NCI-H2107 treated with DMSO at 0.1 percent for 48 hours (cell line): ENCODE results near the gene SETD3.

Experiments
- DNase-seq: peaks from one replicate; lab custom pipeline; 2025; ENCODE audit not compliant: unreplicated experiment; lab: John Stamatoyannopoulos, UW

SETD3 gene

DNA sequence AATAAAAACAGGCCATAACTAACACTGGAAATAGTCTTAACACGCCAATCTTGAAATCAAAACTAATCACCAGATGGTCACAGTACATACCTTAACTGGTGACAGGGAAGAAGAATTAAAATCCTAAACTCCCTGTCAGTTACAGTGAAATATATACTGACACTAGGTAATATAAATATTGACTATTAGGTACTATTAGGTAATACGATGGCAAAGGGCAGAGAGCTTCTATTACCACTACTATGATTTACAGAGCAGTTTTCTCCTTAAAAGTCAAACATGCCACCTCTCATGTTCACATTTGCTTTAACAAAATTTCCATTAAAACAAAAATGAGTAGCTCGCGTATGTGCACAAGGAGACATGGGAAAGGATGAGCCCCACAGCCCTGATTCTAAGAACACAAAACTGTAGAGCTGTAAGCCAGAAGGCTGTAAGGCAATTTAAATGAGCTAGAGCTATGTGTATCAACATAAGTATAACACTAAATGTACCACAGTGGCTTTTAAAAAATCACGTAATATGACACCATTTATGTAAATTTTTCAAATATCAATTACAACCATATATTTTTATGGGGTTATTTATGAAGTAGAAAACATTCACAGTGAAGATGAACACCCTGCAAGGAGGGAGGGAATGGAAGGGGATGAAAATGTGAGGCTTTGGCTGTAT lies 19.1 kb downstream of the SETD3 start:
- DNase-seq, result no peak

DNA sequence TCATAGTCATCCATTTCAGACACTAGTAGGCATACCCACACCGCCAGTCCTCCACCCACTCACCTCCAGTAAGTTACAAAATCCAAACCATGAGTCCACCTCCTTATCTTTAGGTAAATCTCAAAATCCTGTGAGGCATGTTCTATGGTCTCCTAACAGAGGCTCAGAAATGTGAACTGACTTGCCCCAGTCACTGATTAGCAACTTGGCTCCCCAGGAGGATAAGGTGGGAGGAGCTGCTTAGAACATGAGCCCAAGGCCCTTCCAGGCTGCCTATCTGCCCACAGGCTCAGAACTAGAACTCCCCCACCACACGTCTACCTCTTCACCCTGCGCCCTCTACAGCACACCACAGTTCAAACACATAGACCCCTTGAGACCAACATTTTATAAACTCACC lies 19.9 kb downstream of the SETD3 start:
- no peak for DNase-seq

DNA sequence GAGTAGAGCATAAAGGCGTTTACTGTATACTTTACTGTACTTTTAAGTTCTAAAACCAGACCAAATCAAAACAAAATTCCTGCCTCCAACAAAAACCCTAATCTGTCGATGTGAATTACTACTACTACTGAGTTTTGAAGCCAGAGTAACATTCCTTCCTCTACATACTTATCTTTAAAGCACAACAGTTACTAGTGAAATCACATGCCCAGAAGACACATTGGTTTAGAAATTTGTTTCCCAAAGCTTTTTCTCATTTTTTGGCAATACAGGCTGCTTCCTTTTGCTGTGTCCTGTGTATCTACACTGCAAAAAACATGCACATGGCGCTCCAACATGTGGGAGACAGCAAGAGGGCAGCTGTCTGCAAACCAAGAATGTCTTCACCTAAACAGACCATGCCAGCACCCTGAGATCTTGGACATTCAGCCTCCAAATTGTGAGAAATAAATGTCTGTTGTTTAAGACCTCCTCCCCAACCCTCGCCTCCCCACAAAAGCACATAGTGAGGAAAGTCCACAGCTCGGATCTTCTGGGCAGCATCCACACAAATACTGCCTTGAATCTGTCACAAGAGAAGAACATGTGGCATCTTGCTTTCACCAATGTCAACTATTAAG lies 21.1 kb downstream of the SETD3 start:
- no peak for DNase-seq

DNA sequence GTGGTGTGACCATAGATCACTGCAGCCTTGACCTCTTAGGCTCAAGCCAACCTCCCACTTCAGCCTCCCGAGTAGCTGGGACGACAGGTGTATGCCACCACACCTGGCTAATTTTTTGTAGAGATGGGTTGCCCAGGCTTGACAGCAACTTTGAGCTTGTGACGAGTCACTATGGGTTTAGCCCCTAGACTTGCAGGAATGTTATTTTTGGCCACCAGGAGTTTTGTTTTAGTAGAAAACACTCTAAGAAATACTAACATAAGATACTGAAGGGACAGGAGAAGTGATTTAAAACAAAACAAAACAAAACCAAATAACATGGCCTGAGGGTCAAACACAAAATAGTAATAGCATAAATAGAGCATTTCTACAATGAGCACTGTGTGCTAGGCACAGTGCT lies 26.4 kb downstream of the SETD3 start:
- no peak for DNase-seq

DNA sequence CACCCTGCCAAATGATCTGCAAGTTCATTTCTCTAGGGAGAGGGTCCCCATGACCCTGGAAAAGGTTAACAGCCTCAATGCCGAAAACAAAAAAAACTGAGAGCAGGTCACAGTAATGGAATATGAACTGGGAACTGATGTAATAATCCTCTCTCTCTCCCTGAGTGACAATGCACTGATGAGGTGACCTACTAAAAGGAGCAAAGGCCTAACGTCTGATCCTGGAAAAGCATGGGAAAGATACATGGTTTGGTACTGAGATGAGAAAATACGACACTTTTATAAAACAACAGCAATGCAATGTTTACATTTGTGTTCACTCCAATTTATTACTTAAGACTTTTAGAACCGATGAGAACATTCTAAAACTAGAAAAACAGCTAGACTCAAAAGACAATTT lies 27.7 kb downstream of the SETD3 start:
- no peak for DNase-seq

DNA sequence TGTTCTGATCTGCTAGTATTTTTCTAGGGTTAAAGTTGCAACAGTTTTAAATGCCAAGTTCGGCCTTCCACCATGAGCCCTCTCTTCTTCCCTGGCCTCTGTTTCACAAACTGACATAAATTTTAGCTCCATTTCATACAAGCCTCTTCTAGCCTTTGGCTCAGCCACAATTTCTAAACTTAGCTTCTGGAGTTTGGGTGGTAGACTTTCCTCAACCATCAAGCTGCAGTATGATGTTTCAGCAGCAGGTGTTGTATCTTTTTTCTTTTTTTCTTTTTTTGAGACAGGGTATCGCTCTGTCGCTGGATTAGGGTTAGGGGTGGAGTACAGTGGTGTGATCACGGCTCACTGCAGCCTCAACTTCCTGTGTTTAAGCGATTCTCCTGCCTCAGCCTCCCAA lies 29.4 kb downstream of the SETD3 start:
- DNase-seq, result no peak

DNA sequence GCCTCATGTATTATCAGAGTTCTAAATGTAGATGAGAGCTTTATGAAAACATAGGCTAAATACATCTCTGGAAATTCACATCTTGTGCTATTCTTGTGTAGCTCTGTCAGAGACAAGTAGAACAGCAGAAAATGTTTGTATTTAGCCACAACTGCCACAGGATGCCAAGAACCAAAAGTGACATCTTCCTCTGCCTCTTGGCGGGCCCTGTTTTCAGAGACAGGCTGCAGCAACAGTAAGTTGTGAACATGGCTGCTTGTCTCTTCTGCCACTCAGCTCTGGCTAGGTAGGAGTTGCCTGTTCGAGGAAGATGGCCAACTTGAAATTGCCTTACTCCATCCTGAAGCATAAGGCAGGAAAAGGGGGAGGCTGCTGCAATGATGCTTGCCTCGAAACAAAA lies 30.4 kb downstream of the SETD3 start:
- DNase-seq, result no peak

DNA sequence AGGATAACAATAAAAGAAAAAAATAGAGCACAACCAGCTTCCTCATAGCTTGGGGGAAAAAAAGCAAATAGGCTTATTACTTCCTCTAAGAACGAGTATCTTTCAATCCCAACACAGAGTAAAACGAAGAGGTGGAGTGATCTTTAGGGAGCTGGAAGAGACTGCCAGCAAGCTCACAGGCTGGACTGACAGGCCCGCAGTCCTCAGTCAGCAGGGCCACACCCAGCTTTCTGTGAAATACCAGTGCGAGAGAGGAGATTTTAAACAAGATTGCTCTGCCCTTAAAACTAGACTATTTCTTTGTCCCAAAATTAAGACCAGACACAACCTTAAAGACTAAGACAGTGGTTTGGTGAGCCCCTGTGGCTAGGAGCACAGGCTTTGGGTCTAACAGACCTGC lies 32.9 kb downstream of the SETD3 start:
- DNase-seq, result no peak

DNA sequence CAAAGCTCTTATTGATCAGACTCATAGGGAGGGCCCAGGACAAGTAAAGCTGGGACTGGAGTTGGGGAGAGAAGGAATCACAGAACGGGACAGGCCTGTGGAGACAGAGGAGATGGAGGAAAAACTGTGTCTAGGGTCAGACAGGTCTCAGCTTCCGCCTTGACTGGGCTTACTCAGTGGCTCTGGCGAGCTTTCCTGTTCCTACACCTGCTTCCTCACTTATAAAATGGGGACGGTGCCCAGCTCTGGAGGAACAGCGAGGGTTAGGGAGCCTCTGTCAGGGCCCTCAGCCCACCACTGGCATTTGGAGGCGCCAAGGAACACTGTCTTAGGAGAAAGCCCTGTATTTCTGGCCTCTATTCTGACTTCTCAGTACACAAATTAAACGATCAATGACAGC lies 34.7 kb downstream of the SETD3 start:
- DNase-seq, result no peak

DNA sequence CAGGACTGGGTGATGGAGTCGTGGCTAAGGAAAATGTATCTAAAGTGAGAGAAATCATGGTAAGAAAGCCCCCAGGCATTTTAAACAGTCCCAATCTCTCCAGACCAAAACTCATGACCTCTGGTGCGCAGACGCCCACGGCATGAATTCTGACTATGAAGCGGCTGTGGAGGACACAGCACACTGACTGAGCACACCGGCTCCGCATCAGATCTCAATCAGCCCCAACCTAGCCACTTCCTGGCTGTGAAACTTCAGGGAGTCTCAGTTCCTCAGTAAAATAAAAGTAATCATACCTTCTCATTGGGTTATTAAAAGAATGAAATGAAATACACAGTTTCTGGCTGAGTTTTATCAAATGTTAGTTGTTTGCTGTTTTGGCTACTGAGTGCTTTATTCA lies 38.7 kb downstream of the SETD3 start:
- DNase-seq, result no peak

DNA sequence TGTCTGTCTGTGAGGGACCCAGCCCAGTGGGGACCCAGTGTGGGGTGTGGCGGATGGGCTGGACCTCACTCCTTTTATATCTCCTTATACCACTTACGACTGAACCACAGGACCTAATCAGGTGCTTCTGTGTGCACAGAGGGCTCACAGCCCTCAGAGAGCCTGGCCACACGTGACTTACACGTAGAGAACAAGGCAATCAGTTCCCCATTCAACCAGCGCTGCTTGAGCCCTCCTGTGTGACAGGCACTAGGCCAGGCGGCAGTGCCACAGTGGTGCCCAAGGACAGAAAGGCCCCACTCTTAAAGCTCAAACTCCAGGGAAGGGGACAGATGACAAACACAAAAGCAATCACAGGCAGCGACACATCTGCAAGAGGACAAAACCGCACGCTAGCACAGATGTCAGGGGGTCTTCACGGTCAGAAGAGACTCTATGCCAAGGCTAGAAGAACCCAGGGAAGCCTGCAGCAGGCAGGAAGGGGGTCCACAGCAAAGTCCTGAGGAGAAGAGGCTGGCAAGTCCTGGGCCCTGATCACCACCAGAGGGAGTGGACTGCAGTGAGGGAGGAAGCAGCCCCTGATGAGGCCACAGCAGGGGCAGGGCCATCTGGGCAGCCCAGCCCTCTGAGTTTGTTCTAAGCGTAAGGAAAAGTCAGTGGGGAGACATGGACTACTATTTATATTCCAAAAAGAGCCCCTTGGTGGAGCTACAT lies 39.3 kb downstream of the SETD3 start:
- no peak for DNase-seq

DNA sequence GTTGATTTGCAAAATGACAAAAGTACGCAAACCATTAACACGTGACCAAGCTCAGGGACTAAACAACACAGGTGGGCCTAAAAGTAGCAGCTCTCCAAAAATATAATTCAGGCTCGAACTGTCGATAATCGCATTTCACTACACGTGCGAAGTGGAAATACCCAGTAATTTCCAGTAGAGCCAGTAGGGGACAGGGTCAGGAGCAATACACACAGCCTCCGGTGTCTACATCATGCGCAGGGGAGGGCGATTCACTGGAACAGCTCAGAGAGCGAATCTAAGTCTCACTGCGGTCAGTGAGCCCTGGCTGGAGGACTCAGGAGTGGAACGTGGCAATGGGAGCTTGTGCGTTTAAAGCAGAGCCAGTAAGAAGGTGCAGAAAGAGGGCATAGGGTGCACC lies 40.4 kb downstream of the SETD3 start:
- DNase-seq, result no peak

DNA sequence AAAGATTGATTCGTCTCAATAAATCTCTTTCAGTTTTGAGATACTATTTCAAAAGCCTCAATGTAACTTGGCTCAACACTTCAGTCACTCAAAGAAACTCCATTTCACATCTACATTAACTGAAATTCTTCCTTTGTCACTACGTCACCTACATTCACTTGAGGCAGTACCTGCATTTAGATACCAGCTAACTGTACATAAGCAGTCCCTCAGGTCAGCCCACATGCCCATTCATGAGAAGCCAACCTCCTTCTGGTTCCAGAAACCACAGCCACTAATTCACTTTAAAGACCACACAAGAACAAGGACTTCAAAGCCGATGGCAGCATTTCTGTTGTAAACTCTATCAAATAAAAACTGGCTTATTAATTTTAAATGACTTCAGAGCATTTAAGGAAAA lies 43.0 kb downstream of the SETD3 start:
- DNase-seq, result no peak

DNA sequence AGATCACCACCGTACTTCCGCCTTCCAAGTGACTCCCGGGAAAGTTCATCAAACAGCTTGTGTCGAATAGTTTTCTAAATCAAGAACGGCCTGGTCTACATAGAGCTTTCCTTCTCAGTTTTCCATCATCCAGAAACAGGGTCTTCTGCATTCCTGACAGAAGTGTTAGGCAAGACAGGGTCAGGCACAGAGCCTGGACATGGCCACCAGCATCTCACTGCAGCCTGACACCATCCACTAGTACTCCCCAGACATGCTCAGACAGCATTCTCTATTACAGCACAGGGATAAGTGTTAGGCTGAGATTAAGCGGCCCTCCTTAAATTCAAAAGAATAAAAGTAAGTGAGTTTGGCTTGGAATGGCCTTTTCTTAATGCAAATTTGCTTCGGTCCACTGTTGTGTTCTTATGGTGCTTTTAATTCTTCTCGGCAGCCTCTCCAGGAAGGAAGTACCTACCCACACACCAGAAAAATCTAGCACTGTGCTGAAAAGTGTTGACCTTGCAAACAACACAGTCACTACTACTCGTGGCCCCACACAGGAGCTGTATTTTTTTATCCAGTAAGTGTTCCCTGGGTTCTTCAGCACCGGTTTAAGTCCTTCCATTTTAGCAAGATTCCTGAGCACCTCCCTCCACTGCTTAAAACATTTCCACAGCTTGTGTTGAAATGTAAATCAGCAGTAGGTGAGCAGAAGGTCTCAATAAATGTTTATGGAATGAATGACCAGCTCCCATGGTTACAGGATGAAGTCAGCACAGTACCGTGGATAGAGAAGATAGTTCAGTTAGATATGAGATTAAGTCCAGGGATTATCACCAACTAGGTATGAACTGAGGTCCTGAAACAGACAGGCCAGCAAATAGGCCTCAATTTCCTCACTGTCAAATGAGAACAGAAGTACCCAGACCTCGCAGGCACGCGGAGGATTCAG lies 44.1 kb downstream of the SETD3 start:
- no peak for DNase-seq

DNA sequence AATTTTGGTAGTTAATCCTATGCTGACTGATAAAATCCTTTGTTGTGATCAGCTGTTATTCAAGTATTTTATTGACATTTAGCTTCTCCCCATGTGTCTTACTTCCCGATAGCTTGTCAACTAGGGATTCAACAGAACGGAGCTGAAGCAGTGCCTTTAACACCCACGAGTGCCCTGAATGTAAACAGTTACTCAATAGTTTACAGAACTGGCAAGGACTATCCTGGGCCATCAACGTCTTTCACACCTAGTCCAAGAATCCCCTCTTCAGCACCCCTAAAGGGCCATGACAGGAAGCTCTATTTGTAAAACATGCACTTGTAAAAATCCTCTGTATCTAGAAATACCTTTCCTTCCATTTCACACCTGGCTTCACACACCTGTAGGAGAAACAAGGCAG lies 45.3 kb downstream of the SETD3 start:
- DNase-seq, result no peak

DNA sequence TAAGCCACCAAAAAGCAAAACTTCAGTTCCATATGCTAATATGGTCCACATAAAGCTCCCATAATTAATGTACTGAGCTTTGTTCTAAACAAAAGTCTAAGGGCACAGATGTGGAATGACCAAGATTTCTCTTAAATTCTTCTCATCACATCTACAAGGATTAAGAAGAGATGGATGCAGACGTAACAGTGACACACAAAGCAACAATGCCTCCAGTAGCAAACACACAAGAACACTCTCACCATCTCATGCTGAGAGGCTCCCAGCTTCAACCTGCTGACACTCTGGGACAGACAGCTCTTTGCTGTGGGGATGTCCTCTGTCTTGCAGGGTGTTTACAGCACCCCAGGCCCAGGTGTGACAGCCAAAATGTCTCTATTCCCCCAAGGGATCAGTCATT lies 48.2 kb downstream of the SETD3 start:
- no peak for DNase-seq

DNA sequence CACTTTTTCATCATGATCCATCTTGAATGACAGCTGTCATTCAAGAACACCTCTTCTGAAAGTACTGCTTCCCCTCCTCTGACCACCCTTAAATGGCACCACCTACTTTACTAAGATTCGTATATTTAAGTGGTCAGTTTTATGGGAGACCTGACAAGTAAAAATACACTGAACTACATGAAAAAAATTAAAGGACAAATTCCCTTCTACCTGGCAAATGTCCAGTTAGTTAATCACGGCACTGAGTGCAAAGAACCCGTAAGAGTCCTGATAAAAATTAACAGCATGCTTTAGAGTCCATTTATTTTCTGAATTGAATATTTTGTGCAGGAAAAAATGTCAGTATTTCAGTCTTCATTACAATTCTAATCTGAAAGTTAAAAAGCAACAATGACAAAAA lies 48.7 kb downstream of the SETD3 start:
- no peak for DNase-seq

DNA sequence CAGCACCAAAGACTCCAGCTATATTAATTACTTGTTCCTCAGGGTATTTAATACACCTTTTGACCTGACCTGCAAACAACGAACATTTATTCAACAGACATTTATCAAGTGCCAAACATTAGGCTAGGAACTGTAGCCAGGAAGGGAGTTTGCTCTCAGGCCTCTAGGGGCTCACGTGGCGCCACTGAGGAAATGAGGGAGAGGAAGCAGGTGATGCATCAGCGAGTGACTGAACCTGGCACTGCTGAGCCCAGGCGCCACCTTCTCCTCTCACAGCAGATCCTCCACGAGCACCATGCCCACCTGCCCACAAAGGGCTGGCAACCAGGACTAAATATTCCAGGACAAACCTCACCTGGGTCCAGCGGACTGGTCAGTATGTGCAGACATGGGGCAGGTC lies 50.2 kb downstream of the SETD3 start:
- no peak for DNase-seq

DNA sequence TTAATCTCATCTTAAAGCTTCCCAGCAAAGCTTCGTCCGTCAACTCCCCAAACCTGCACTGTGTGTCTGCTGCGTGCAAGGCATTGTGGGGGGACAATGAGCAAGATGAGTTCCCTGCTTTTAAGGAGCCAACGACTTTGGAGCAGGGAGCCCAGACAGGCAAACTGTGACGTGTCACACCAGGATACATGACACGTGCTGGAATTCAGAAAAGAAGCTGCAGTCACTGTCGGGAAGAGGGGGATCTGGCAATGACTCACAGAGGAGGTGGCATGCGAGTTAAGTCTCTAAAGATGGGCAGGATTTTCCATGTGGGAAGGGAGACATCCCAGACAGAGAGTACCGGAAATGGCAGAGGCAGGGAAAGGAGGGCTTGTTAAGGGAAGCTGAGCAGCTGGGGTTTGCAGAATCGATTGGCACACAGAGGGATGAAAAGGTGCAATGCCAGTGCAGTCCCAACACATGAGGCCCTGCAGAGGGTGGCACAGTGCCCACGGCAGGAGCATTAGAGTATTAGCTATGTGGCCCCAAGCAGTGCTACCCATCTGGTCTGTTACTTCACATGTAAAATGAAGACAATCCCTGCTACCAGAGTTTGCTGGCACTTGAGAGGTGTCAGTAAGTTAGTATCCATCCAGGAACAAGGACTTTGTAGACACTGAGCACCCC lies 52.9 kb downstream of the SETD3 start:
- DNase-seq, result no peak

DNA sequence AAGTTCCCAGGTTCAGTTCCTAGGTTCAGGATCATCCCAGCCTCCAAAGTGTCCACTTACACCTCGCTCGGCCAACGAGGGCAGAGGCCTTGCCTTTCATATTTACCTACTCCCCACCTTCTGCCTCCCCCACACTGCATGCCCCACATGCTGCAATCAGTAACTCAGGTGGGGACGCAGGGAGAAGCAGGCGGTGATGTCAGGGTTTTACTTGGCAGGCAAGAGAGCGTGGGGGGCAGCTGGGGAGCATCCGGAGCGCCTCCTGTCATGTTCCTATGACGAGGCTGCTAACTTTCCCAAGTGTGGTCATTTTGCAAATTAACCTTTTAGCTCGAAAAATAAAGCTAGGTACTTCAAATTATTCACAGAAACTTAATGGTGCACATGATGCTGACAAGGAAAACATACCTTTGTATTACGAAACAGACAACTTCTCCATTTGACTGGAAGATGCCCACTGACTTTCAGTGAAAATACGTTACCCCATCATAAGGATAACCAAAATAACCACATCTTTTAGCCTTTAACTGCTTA lies 53.8 kb downstream of the SETD3 start:
- no peak for DNase-seq

DNA sequence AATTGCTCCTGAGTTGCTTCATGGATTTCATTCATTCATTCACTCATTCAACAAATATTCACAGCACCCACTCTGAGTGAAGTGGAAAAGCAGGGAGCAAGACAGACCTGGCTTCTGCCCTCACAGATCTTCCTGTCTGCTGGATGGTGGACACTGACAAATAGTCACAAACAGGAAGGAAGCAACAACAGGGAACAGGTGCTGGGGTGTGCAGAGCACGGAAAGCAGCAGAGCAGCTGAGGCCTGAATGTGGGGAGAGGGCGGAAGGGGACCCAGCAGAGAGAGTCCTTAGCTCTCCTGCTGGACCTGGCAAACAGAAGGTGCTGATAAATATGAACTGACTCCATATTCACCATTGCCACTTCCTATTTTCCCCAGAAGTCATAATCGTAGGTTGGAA lies 54.4 kb downstream of the SETD3 start:
- DNase-seq, result no peak
